A673 (cell line): ENCODE measurements around the gene BICD1. TPM values are rescaled to one million over a fixed set of nuclear protein-coding genes. Genes with fewer than 3 reads are reported as not detected.

Experiments used
- BruUV-seq: library from RNA; stranded (reverse); fragments of 400-500 nt; replicated peaks from 2 replicates; lab custom pipeline; 2021; lab: Mats Ljungman, UMichigan
- CTCF ChIA-PET: fragments of 300-600 bp; sonication (Branson Sonifier 250); formaldehyde crosslinking; loops from one replicate; lab custom pipeline; 2022; ENCODE audit warnings: antibody characterized with exemption; lab: Charles Lee
- POLR2A ChIA-PET: fragments of 300-600 bp; sonication (Branson Sonifier 250); formaldehyde crosslinking; loops from one replicate; lab custom pipeline; 2022; ENCODE audit warnings: antibody characterized with exemption; ENCODE audit not compliant: low non-redundant PET; lab: Charles Lee
- DNase-seq: peaks from one replicate; pipeline ENCODE4 v3.0.0-alpha.2; 2015; ENCODE audit warnings: low spot score
- H3K27ac ChIP-seq: fragments of 200-600 bp; sonication (generic); 2 replicates; pipeline ENCODE4 v1.5.1; 2016; ENCODE audit warnings: mixed run types, low read depth, mild to moderate bottlenecking, mixed read lengths, antibody characterized with exemption, low read length; ENCODE audit not compliant: poor library complexity, severe bottlenecking
- H3K27me3 ChIP-seq: fragments of 200-600 bp; sonication (generic); replicated peaks from 2 replicates; pipeline ENCODE4 v1.6.1; 2017; ENCODE audit warnings: mixed run types, low read depth, mild to moderate bottlenecking, mixed read lengths, antibody characterized with exemption, low read length; ENCODE audit not compliant: insufficient read depth, poor library complexity
- H3K36me3 ChIP-seq: fragments of 200-600 bp; sonication (generic); 2 replicates; pipeline ENCODE4 v1.6.1; 2016; ENCODE audit warnings: mixed run types, mild to moderate bottlenecking, mixed read lengths, antibody characterized with exemption, low read length; ENCODE audit not compliant: insufficient read depth, poor library complexity, severe bottlenecking
- H3K4me1 ChIP-seq: fragments of 200-600 bp; sonication (generic); 2 replicates; pipeline ENCODE4 v1.6.1; 2017; ENCODE audit warnings: mixed run types, mild to moderate bottlenecking, mixed read lengths, antibody characterized with exemption, low read length; ENCODE audit not compliant: insufficient read depth, poor library complexity, severe bottlenecking
- H3K4me3 ChIP-seq: fragments of 200-600 bp; sonication (generic); 2 replicates; pipeline ENCODE4 v1.5.1; 2016; ENCODE audit warnings: low read depth, mixed run types, mild to moderate bottlenecking, mixed read lengths, low read length; ENCODE audit not compliant: poor library complexity, severe bottlenecking
- H3K9me3 ChIP-seq: fragments of 200-600 bp; sonication (generic); 2 replicates; pipeline ENCODE4 v1.6.1; 2016; ENCODE audit warnings: mixed run types, low read depth, mild to moderate bottlenecking, mixed read lengths, antibody characterized with exemption, low read length; ENCODE audit not compliant: poor library complexity, severe bottlenecking
- EZH2 ChIP-seq: fragments of 200-600 bp; sonication (generic); IDR thresholded peaks from 2 replicates; pipeline ENCODE4 v1.6.1; 2017; ENCODE audit warnings: borderline replicate concordance, low read depth, mild to moderate bottlenecking, mixed read lengths, antibody characterized with exemption, low read length; ENCODE audit not compliant: poor library complexity, severe bottlenecking
- intact Hi-C: fragments of 100-400 bp; cut with micrococcal nuclease; formaldehyde crosslinking; loops from one replicate; pipeline ENCODE4 v1.10.0; 2022; ENCODE audit not compliant: unreplicated experiment
- total RNA-seq: library from RNA; stranded (reverse); gene quantifications from 2 replicates; pipeline ENCODE4 v1.2.3, GENCODE V29; 2021
- TF ChIP-seq, protein P1 (sequence below): fragments of 300-800, 200-600 bp; sonication (generic); conservative IDR thresholded peaks from 2 replicates; pipeline ENCODE4 v1.5.1; 2017; ENCODE audit warnings: low read depth, mild to moderate bottlenecking, antibody characterized with exemption, low read length, moderate library complexity, mixed read lengths

The BICD1 gene
- total RNA-seq, 1 experiment from 2014 or later: 50.2 TPM

DNA sequence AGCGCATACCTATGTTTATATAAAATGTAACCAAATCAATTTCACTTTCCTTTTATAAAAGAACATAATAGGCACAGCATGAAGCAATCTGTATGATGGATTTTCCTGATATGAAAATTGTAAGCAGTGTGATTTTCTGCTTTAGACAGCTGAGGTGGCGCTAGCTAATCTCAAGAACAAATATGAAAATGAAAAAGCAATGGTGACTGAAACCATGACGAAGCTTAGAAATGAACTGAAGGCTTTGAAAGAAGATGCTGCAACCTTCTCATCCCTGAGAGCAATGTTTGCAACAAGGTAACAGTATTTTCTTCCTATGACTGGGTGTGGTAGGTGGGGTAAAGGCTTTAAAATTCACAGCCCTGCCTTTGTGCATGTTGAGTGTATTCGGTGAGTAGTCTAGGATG lies 227.7 kb downstream of the BICD1 start:
- Histone ChIP-seq H3K4me1 (no peaks in the 10 kb centered on the region), H3K27me3 (no peaks in the 10 kb centered on the region), H3K4me3 (no peak overlapping the region), H3K9me3 (no peaks in the 10 kb centered on the region), H3K27ac (no peak overlapping the region), H3K36me3 (no peaks in the 10 kb centered on the region)
- no TSS peak for BruUV-seq
- DNase-seq: no peak
- intact Hi-C loops: no loop called here
- CTCF ChIA-PET: no interaction called here
- TF ChIP-seq, protein P1, sequence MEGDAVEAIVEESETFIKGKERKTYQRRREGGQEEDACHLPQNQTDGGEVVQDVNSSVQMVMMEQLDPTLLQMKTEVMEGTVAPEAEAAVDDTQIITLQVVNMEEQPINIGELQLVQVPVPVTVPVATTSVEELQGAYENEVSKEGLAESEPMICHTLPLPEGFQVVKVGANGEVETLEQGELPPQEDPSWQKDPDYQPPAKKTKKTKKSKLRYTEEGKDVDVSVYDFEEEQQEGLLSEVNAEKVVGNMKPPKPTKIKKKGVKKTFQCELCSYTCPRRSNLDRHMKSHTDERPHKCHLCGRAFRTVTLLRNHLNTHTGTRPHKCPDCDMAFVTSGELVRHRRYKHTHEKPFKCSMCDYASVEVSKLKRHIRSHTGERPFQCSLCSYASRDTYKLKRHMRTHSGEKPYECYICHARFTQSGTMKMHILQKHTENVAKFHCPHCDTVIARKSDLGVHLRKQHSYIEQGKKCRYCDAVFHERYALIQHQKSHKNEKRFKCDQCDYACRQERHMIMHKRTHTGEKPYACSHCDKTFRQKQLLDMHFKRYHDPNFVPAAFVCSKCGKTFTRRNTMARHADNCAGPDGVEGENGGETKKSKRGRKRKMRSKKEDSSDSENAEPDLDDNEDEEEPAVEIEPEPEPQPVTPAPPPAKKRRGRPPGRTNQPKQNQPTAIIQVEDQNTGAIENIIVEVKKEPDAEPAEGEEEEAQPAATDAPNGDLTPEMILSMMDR: no peak
- no peak for TF ChIP-seq EZH2
- POLR2A ChIA-PET: no interaction called here

DNA sequence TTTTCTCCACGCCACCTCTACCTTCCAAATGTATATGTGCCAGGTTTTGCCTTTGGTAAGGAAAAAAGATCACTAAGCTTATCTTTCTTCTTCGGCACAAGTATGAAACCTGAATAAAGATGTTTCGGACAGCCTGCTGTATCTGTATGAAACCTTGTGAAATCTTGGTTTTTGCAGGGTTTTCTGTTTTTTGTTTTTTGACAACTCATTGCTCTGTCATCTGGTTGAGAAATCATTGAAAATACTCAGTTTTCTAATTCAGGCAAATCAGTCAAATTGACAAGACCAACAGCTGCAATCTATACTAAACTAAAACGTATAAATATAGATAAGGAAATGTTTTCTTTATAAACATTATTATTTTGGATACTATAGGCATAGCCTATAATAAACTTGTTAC lies 229.6 kb downstream of the BICD1 start:
- no TSS peak for BruUV-seq
- Histone ChIP-seq H3K27me3 (no peaks in the 10 kb centered on the region), H3K4me1 (no peaks in the 10 kb centered on the region), H3K4me3 (no peak overlapping the region), H3K9me3 (no peaks in the 10 kb centered on the region), H3K36me3 (no peaks in the 10 kb centered on the region), H3K27ac (no peak overlapping the region)
- no peak for TF ChIP-seq EZH2
- TF ChIP-seq, protein P1: no peak
- DNase-seq: no peak
- intact Hi-C loops: no loop called here
- CTCF ChIA-PET: no interaction called here
- POLR2A ChIA-PET: no interaction called here

DNA sequence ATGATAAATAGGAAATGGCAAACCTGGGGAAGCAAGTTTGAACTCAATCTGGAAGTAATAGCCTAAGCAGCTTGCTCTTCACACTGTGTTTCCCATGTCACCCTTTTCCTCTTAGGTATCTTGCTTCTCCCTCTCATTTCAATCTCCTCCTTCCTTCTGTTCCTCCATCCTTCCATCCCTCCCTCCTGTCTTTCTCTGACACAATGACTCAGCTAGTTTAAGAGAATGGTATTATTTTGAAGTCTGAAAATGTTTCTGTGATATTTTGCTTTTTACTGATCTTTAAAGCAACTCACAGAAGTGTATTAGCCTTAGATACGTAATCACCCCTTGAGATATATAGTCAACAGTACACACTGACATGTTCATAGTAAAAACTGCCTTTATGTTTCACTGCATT lies 236.8 kb downstream of the BICD1 start:
- no peak overlapping the region for H3K4me3 ChIP-seq
- ChIA-PET POLR2A (no interaction called here), CTCF (no interaction called here)
- H3K4me1 ChIP-seq: no peaks in the 10 kb centered on the region
- intact Hi-C loops: no loop called here
- H3K36me3 ChIP-seq: no peaks in the 10 kb centered on the region
- no peak overlapping the region for H3K27ac ChIP-seq
- H3K27me3 ChIP-seq: no peaks in the 10 kb centered on the region
- TF ChIP-seq EZH2: no peak
- TF ChIP-seq, protein P1: no peak
- H3K9me3 ChIP-seq: no peaks in the 10 kb centered on the region
- DNase-seq: no peak
- BruUV-seq: no TSS peak
